Smooth muscle cell (in vitro differentiated cells): ENCODE measurements around the gene BAZ1B. TPM values are rescaled to one million over a fixed set of nuclear protein-coding genes. Genes with fewer than 3 reads are reported as not detected.
"Not testable (repeated sequence)": the region's sequence is repeated elsewhere in the genome, so short reads cannot be mapped to it uniquely, and the experiment has no call there.

Experiments used
- DNase-seq: peaks from one replicate; lab custom pipeline; 2025; ENCODE audit not compliant: unreplicated experiment; lab: John Stamatoyannopoulos, UW
- H2AFZ ChIP-seq: fragments of 200-600 bp; sonication (generic); 2 replicates; pipeline ENCODE4 v1.6.0; 2016; ENCODE audit warnings: antibody characterized with exemption, low read depth, mild to moderate bottlenecking
- H3F3A ChIP-seq: fragments of 200-600 bp; sonication (generic); 2 replicates; pipeline ENCODE4 v1.6.0; 2017; ENCODE audit warnings: antibody characterized with exemption, low read depth
- H3K27ac ChIP-seq: fragments of 200-600 bp; sonication (generic); 2 replicates; pipeline ENCODE4 v1.5.1; 2016; ENCODE audit warnings: low read depth, mild to moderate bottlenecking
- H3K27me3 ChIP-seq: fragments of 200-600 bp; sonication (generic); 2 replicates; pipeline ENCODE4 v1.6.1; 2016; ENCODE audit warnings: low read depth, mild to moderate bottlenecking
- H3K36me3 ChIP-seq: fragments of 200-600 bp; sonication (generic); 2 replicates; pipeline ENCODE4 v1.5.1; 2016; ENCODE audit warnings: low read depth
- H3K4me1 ChIP-seq: fragments of 200-600 bp; sonication (generic); 2 replicates; pipeline ENCODE4 v1.5.1; 2016; ENCODE audit warnings: low read depth
- H3K4me2 ChIP-seq: fragments of 200-600 bp; sonication (generic); 2 replicates; pipeline ENCODE4 v1.6.0; 2016; ENCODE audit warnings: mild to moderate bottlenecking
- H3K4me3 ChIP-seq: fragments of 200-600 bp; sonication (generic); 2 replicates; pipeline ENCODE4 v1.5.1; 2016; ENCODE audit warnings: mild to moderate bottlenecking
- H3K79me2 ChIP-seq: fragments of 200-600 bp; sonication (generic); 2 replicates; pipeline ENCODE4 v1.6.0; 2016; ENCODE audit warnings: low read depth, mild to moderate bottlenecking
- H3K9ac ChIP-seq: fragments of 200-600 bp; sonication (generic); 2 replicates; pipeline ENCODE4 v1.6.0; 2016; ENCODE audit warnings: low read depth
- H3K9me3 ChIP-seq: fragments of 200-600 bp; sonication (generic); replicated peaks from 2 replicates; pipeline ENCODE4 v1.5.1; 2016; ENCODE audit warnings: low read depth
- H4K20me1 ChIP-seq: fragments of 200-600 bp; sonication (generic); 2 replicates; pipeline ENCODE4 v1.6.0; 2016; ENCODE audit warnings: low read depth
- CTCF ChIP-seq: fragments of 200-600 bp; sonication (generic); IDR thresholded peaks from 2 replicates; pipeline ENCODE4 v1.5.1; 2017; ENCODE audit warnings: borderline replicate concordance, mild to moderate bottlenecking, antibody characterized with exemption; ENCODE audit not compliant: insufficient read depth, poor library complexity, severe bottlenecking
- WGBS: methylation state at CpG from one replicate; pipeline ENCODE4 v1.1.7; 2016; ENCODE audit warnings: low lambda C conversion rate; 5-methylcytosine and 5-hydroxymethylcytosine counted together
- polyA plus RNA-seq: library from polyadenylated mRNA; unstranded; fragments of >200 nt; fragmentation: Nextera tagmentation; extraction: Ambion mirVana; gene quantifications from 2 replicates; pipeline ENCODE4 v1.2.1, GENCODE V29; 2016
- total RNA-seq: library from RNA; depleted of rRNA; stranded (reverse); fragments of >200 nt; gene quantifications from 2 replicates; pipeline ENCODE4 v1.2.3, GENCODE V29; 2014

The BAZ1B gene
- total and polyA plus RNA-seq, 2 experiments from 2014 or later, result 20.1 to 43.9 TPM

- 56% methylated on average over 35 of the region's 52 CpGs for WGBS
- no peaks in the 10 kb centered on the region for H4K20me1 ChIP-seq
- H3K36me3 ChIP-seq, result no peaks in the 10 kb centered on the region
- H3K27me3 ChIP-seq, result no peaks in the 10 kb centered on the region
- H3K9me3 ChIP-seq, result no peaks in the 10 kb centered on the region
- H3K4me3 ChIP-seq, result peak overlapping the region; percentile 38
- H2AFZ ChIP-seq, result peak overlapping the region; percentile 85
- no peak for TF ChIP-seq CTCF
- DNase-seq, result no peak
- no peaks in the 10 kb centered on the region for H3F3A ChIP-seq
- peak overlapping the region; percentile 84 for H3K4me2 ChIP-seq
- H3K27ac ChIP-seq, result no peak overlapping the region
- no peaks in the 10 kb centered on the region for H3K79me2 ChIP-seq
- H3K4me1 ChIP-seq, result peaks cover 12% of the 10 kb centered on the region
- H3K9ac ChIP-seq, result no peak overlapping the region
These were observed 98.3 kb downstream of the BAZ1B start for GRCh38 chr7:73423519-73424488.

GRCh38 chr7:73420610-73421009 is 101.5 kb downstream of the BAZ1B start:
- H2AFZ ChIP-seq, H3K4me1 ChIP-seq, H3K4me2 ChIP-seq, H3K27ac ChIP-seq, H4K20me1 ChIP-seq, H3K9me3 ChIP-seq, H3K36me3 ChIP-seq, DNase-seq, H3F3A ChIP-seq, H3K79me2 ChIP-seq, H3K27me3 ChIP-seq, H3K4me3 ChIP-seq, H3K9ac ChIP-seq: not testable (repeated sequence)
- WGBS, result 91% methylated on average over 8 of the region's 8 CpGs

- DNase-seq, H3K27ac ChIP-seq: not testable (repeated sequence)
- WGBS, result 76% methylated on average over 7 of the region's 8 CpGs
These were observed 102.1 kb downstream of the BAZ1B start for GRCh38 chr7:73420016-73420415.

GRCh38 chr7:73418113-73418703 is 103.9 kb downstream of the BAZ1B start:
- 81% methylated on average over 8 of the region's 8 CpGs for WGBS

More at GRCh38 chr7:73420016-73420415, 102.1 kb downstream of the BAZ1B start:
- H4K20me1 ChIP-seq, H3K9me3 ChIP-seq, H3K36me3 ChIP-seq, H3K4me1 ChIP-seq, H3K4me3 ChIP-seq, H3F3A ChIP-seq, H2AFZ ChIP-seq, H3K79me2 ChIP-seq, H3K9ac ChIP-seq, H3K27me3 ChIP-seq, H3K4me2 ChIP-seq: not testable (repeated sequence)

GRCh38 chr7:73410541-73411131 is 111.5 kb downstream of the BAZ1B start:
- not testable (repeated sequence) for H3F3A ChIP-seq, H3K79me2 ChIP-seq, H2AFZ ChIP-seq, H3K4me1 ChIP-seq, H3K36me3 ChIP-seq, H3K9me3 ChIP-seq, H4K20me1 ChIP-seq, H3K27me3 ChIP-seq, H3K4me2 ChIP-seq, H3K27ac ChIP-seq, H3K4me3 ChIP-seq, DNase-seq, H3K9ac ChIP-seq
- 50% methylated on average over 12 of the region's 15 CpGs for WGBS

More at GRCh38 chr7:73418113-73418703, 103.9 kb downstream of the BAZ1B start:
- H3K4me1 ChIP-seq, result no peaks in the 10 kb centered on the region
- H3K36me3 ChIP-seq, result no peaks in the 10 kb centered on the region
- no peak for DNase-seq
- H3K79me2 ChIP-seq, result no peaks in the 10 kb centered on the region
- H3K27me3 ChIP-seq, result no peaks in the 10 kb centered on the region
- H3K9ac ChIP-seq, result no peak overlapping the region
- H3K4me2 ChIP-seq, result no peak overlapping the region
- no peak for TF ChIP-seq CTCF
- no peaks in the 10 kb centered on the region for H3F3A ChIP-seq
- H3K27ac ChIP-seq, result no peak overlapping the region
- H3K9me3 ChIP-seq, result no peaks in the 10 kb centered on the region
- H4K20me1 ChIP-seq, result no peaks in the 10 kb centered on the region
- no peak overlapping the region for H2AFZ ChIP-seq
- no peak overlapping the region for H3K4me3 ChIP-seq

- not testable (repeated sequence) for H3K9ac ChIP-seq, H3K27ac ChIP-seq, H2AFZ ChIP-seq, H3K4me2 ChIP-seq, H3K36me3 ChIP-seq, H3K27me3 ChIP-seq, DNase-seq, H3K9me3 ChIP-seq, H3F3A ChIP-seq, H3K79me2 ChIP-seq, H3K4me1 ChIP-seq, H4K20me1 ChIP-seq, H3K4me3 ChIP-seq
- 97% methylated on average over 3 of the region's 3 CpGs for WGBS
These were observed 117.2 kb downstream of the BAZ1B start for GRCh38 chr7:73404860-73405259.
